Neuronal stem cell (in vitro differentiated cells): ENCODE results near the gene DNAH9.

Experiments
- DNase-seq: peaks from one replicate; pipeline ENCODE4 v3.0.0-alpha.2; 2013; ENCODE audit warnings: low spot score
- H2AFZ ChIP-seq: one replicate; pipeline ENCODE4 v1.6.1; 2013; ENCODE audit warnings: mild to moderate bottlenecking, low read length, inconsistent platforms
- H2AK5ac ChIP-seq: 2 replicates; pipeline ENCODE4 v1.6.1; 2013; ENCODE audit warnings: low read depth, mild to moderate bottlenecking, inconsistent platforms, low read length, moderate library complexity, mixed read lengths
- H2BK120ac ChIP-seq: 2 replicates; pipeline ENCODE4 v1.6.1; 2013; ENCODE audit warnings: low read depth, mild to moderate bottlenecking, inconsistent platforms, low read length, moderate library complexity, mixed read lengths
- H2BK12ac ChIP-seq: one replicate; pipeline ENCODE4 v1.6.1; 2013; ENCODE audit warnings: low read length, inconsistent platforms
- H2BK15ac ChIP-seq: 2 replicates; pipeline ENCODE4 v1.6.1; 2013; ENCODE audit warnings: mild to moderate bottlenecking, low read length, inconsistent platforms, mixed read lengths
- H2BK5ac ChIP-seq: one replicate; pipeline ENCODE4 v1.6.1; 2013; ENCODE audit warnings: inconsistent platforms, mild to moderate bottlenecking, low read length, moderate library complexity
- H3K14ac ChIP-seq: one replicate; pipeline ENCODE4 v1.6.1; 2013; ENCODE audit warnings: low read length, inconsistent platforms
- H3K18ac ChIP-seq: 2 replicates; pipeline ENCODE4 v1.6.1; 2013; ENCODE audit warnings: low read length, inconsistent platforms
- H3K23ac ChIP-seq: 2 replicates; pipeline ENCODE4 v1.6.1; 2013; ENCODE audit warnings: low read depth, mild to moderate bottlenecking, mixed read lengths, low read length, inconsistent platforms; ENCODE audit not compliant: poor library complexity
- H3K27ac ChIP-seq: replicated peaks from 3 replicates; pipeline ENCODE4 v1.5.1; 2013; ENCODE audit warnings: low read length, inconsistent platforms
- H3K27me3 ChIP-seq, 3 experiments: 2 replicates each; pipeline ENCODE4 v1.6.1; 2013; ENCODE audit warnings: low read length in 3 of 3, mild to moderate bottlenecking in 2 of 3, inconsistent platforms in 1 of 3, low read depth in 1 of 3, mixed read lengths in 1 of 3, moderate library complexity in 1 of 3; ENCODE audit not compliant: control insufficient read depth in 3 of 3, insufficient read depth in 3 of 3
- H3K36me3 ChIP-seq, 2 donors: replicated peaks in 1 of 2; 2 replicates each; pipeline ENCODE4 v1.6.1; 2013; ENCODE audit warnings: low read length in 2 of 2; ENCODE audit not compliant: control insufficient read depth in 2 of 2, insufficient read depth in 2 of 2
- H3K4ac ChIP-seq: 2 replicates; pipeline ENCODE4 v1.6.1; 2013; ENCODE audit warnings: inconsistent platforms, mild to moderate bottlenecking, low read length, moderate library complexity
- H3K4me1 ChIP-seq, 2 donors: 1 replicate in 1 of 2; 2 replicates in 1 of 2; pipeline ENCODE4 v1.6.1; 2013; ENCODE audit warnings: low read length in 2 of 2, low read depth in 1 of 2; ENCODE audit not compliant: control insufficient read depth in 2 of 2, insufficient read depth in 1 of 2
- H3K4me2 ChIP-seq: one replicate; pipeline ENCODE4 v1.6.1; 2013; ENCODE audit warnings: mild to moderate bottlenecking, low read length, inconsistent platforms; ENCODE audit not compliant: insufficient read depth, poor library complexity, severe bottlenecking
- H3K4me3 ChIP-seq, 2 donors: 2 replicates each; pipeline ENCODE4 v1.5.1; 2013; ENCODE audit warnings: low read length in 2 of 2, mild to moderate bottlenecking in 2 of 2, inconsistent platforms in 1 of 2, moderate library complexity in 1 of 2
- H3K79me1 ChIP-seq: one replicate; pipeline ENCODE4 v1.6.1; 2013; ENCODE audit warnings: low read depth, mild to moderate bottlenecking, inconsistent platforms, low read length, moderate library complexity
- H3K9ac ChIP-seq: one replicate; pipeline ENCODE4 v1.6.1; 2013; ENCODE audit warnings: mild to moderate bottlenecking, low read depth, low read length, inconsistent platforms; ENCODE audit not compliant: poor library complexity
- H3K9me3 ChIP-seq, 2 donors: replicated peaks in 1 of 2; 2 replicates each; pipeline versions ENCODE3 to v1.6.1; 2013; ENCODE audit warnings: low read length in 2 of 2, mild to moderate bottlenecking in 2 of 2, inconsistent platforms in 1 of 2, low read depth in 1 of 2, mixed read lengths in 1 of 2, moderate library complexity in 1 of 2; ENCODE audit not compliant: control insufficient read depth in 2 of 2, insufficient read depth in 1 of 2
- H4K8ac ChIP-seq: one replicate; pipeline ENCODE4 v1.6.1; 2013; ENCODE audit warnings: low read depth, mild to moderate bottlenecking, inconsistent platforms, low read length, moderate library complexity
- H4K91ac ChIP-seq: one replicate; pipeline ENCODE4 v1.6.1; 2013; ENCODE audit warnings: low read length, low read depth, mild to moderate bottlenecking, inconsistent platforms; ENCODE audit not compliant: poor library complexity
- WGBS, 2 donors: extraction: QIAGEN DNeasy Blood & Tissue Kit; methylation state at CpG; one replicate each; pipeline ENCODE4 v1.1.7; 2013; ENCODE audit warnings: missing lambda C conversion rate in 2 of 2, mixed read lengths in 1 of 2; ENCODE audit not compliant: insufficient read length in 2 of 2, insufficient replicate concordance in 1 of 2; ENCODE audit errors: extremely low coverage in 2 of 2; 5-methylcytosine and 5-hydroxymethylcytosine counted together

Gene DNAH9

GRCh38 chr17:11744696-11745095, 146.4 kb downstream of the DNAH9 start:
- H3K27ac ChIP-seq = no peak overlapping the region
- no peak overlapping the region for H2BK5ac ChIP-seq
- H3K27me3 ChIP-seq = no peaks in the 10 kb centered on the region
- H2BK15ac ChIP-seq = no peak overlapping the region
- H4K8ac ChIP-seq = no peak overlapping the region
- no CpG with 5 or more reads among the region's 11 CpGs for WGBS, 2 donors
- H3K4me2 ChIP-seq = no peak overlapping the region
- H3K36me3 ChIP-seq = no peaks in the 10 kb centered on the region
- H3K9me3 ChIP-seq = peaks cover 0 to 4% of the 10 kb centered on the region in 2 donors
- H3K4me3 ChIP-seq = peak overlapping the region in 1 of 2 donors; percentile 43
- H2AK5ac ChIP-seq = no peak overlapping the region
- H2BK12ac ChIP-seq = no peak overlapping the region
- DNase-seq = no peak
- H3K9ac ChIP-seq = no peak overlapping the region
- no peak overlapping the region for H3K23ac ChIP-seq
- no peak overlapping the region for H3K18ac ChIP-seq
- no peak overlapping the region for H2AFZ ChIP-seq
- H3K4ac ChIP-seq = no peak overlapping the region
- no peak overlapping the region for H2BK120ac ChIP-seq
- H3K79me1 ChIP-seq = no peaks in the 10 kb centered on the region
- H4K91ac ChIP-seq = no peak overlapping the region
- no peaks in the 10 kb centered on the region for H3K4me1 ChIP-seq
- H3K14ac ChIP-seq = no peak overlapping the region

- DNase-seq = no peak
- Histone ChIP-seq H3K14ac (no peak overlapping the region), H3K9me3 (peaks cover 0 to 4% of the 10 kb centered on the region in 2 donors), H3K4ac (no peak overlapping the region), H4K91ac (no peak overlapping the region), H3K4me3 (no peak overlapping the region), H3K4me2 (no peak overlapping the region), H3K27ac (no peak overlapping the region), H3K23ac (no peak overlapping the region), H2BK5ac (no peak overlapping the region), H3K79me1 (no peaks in the 10 kb centered on the region), H2BK15ac (no peak overlapping the region), H2BK12ac (no peak overlapping the region), H3K18ac (peak overlapping the region; percentile 19), H4K8ac (peak overlapping the region; percentile 32), H3K27me3 (no peaks in the 10 kb centered on the region), H3K4me1 (no peaks in the 10 kb centered on the region), H2BK120ac (no peak overlapping the region), H3K36me3 (no peaks in the 10 kb centered on the region), H2AK5ac (no peak overlapping the region), H3K9ac (no peak overlapping the region), H2AFZ (no peak overlapping the region)
- no CpG with 5 or more reads among the region's 7 CpGs for WGBS, 2 donors
Measured at GRCh38 chr17:11747441-11747840, 149.2 kb downstream of the DNAH9 start.

GRCh38 chr17:11757815-11758214, 159.5 kb downstream of the DNAH9 start:
- Histone ChIP-seq H3K14ac (no peak overlapping the region), H3K79me1 (no peaks in the 10 kb centered on the region), H3K27me3 (no peaks in the 10 kb centered on the region), H2BK12ac (no peak overlapping the region), H3K27ac (no peak overlapping the region), H3K4me1 (peaks cover 0 to 1% of the 10 kb centered on the region in 2 donors), H2BK5ac (no peak overlapping the region), H3K4me3 (no peak overlapping the region), H3K9ac (no peak overlapping the region), H4K8ac (no peak overlapping the region), H2AFZ (no peak overlapping the region), H2BK15ac (no peak overlapping the region), H4K91ac (no peak overlapping the region), H3K23ac (no peak overlapping the region), H3K18ac (peak overlapping the region; percentile 67), H3K4me2 (no peak overlapping the region), H3K36me3 (no peaks in the 10 kb centered on the region), H2AK5ac (no peak overlapping the region), H2BK120ac (no peak overlapping the region), H3K4ac (no peak overlapping the region), H3K9me3 (no peaks in the 10 kb centered on the region)
- no CpG with 5 or more reads among the region's 5 CpGs for WGBS, 2 donors
- DNase-seq = no peak

- Histone ChIP-seq H3K14ac (no peak overlapping the region), H3K4me3 (no peak overlapping the region), H3K9me3 (no peaks in the 10 kb centered on the region), H4K8ac (no peak overlapping the region), H2AFZ (no peak overlapping the region), H2BK5ac (no peak overlapping the region), H4K91ac (peak overlapping the region; percentile 66), H3K27ac (no peak overlapping the region), H2BK120ac (no peak overlapping the region), H3K4ac (no peak overlapping the region), H3K4me2 (no peak overlapping the region), H3K9ac (peak overlapping the region; percentile 12), H3K79me1 (no peaks in the 10 kb centered on the region), H3K27me3 (no peaks in the 10 kb centered on the region), H3K4me1 (no peaks in the 10 kb centered on the region), H3K18ac (no peak overlapping the region), H2BK12ac (peak overlapping the region; percentile 63), H2AK5ac (no peak overlapping the region), H3K36me3 (no peaks in the 10 kb centered on the region), H2BK15ac (no peak overlapping the region), H3K23ac (no peak overlapping the region)
- no peak for DNase-seq
- no CpG with 5 or more reads among the region's 11 CpGs for WGBS, 2 donors
Measured at GRCh38 chr17:11768106-11768505, 169.8 kb downstream of the DNAH9 start.
